ENCODE measurements around the gene CALHM3.

DNA sequence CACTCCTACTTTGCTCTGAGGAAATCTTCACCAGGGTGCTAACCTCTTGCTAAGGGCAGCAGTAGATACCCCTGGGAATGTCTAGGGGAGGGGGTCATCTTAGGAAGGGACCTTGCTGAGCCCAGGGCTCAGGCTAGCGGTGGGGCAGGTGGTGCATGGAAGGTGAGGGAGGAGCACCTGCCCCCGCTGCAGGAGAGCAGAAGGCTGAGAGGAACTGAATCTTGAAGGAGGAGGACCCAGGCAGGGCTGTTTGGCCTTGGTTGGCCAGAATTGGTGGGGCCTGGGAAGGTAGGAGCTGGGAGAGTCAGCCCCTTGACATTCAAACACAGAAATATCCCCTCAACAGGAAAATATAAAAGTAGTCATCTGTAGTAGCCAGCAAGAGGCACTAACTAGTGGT lies 7.0 kb downstream of the CALHM3 start:
- TF ChIP-seq, protein P1, sequence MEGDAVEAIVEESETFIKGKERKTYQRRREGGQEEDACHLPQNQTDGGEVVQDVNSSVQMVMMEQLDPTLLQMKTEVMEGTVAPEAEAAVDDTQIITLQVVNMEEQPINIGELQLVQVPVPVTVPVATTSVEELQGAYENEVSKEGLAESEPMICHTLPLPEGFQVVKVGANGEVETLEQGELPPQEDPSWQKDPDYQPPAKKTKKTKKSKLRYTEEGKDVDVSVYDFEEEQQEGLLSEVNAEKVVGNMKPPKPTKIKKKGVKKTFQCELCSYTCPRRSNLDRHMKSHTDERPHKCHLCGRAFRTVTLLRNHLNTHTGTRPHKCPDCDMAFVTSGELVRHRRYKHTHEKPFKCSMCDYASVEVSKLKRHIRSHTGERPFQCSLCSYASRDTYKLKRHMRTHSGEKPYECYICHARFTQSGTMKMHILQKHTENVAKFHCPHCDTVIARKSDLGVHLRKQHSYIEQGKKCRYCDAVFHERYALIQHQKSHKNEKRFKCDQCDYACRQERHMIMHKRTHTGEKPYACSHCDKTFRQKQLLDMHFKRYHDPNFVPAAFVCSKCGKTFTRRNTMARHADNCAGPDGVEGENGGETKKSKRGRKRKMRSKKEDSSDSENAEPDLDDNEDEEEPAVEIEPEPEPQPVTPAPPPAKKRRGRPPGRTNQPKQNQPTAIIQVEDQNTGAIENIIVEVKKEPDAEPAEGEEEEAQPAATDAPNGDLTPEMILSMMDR (IDR thresholded peaks at IDR 0.05), result no peak
- TF ChIP-seq POLR2A (IDR thresholded peaks at IDR 0.05), result no peak
